K562 (cell line): Measurements from ENCODE around the gene HDAC9. TPM values are rescaled to one million over a fixed set of nuclear protein-coding genes. Genes with fewer than 3 reads are reported as not detected.

Source experiments
- ADNP ChIP-seq: fragments of 200-800 bp; sonication (Bioruptor generic); IDR thresholded peaks from 2 replicates; pipeline ENCODE4 v1.6.1; 2016; ENCODE audit warnings: missing genetic modification characterization, missing compliant biosample characterization
- BCOR ChIP-seq: fragments of 450-650 bp; IDR thresholded peaks from 2 replicates; pipeline ENCODE4 v1.6.1; 2016
- HDAC2 ChIP-seq: fragments of 450-650 bp; IDR thresholded peaks from 2 replicates; pipeline ENCODE4 v1.6.1; 2016; ENCODE audit warnings: mild to moderate bottlenecking
- ILK ChIP-seq: fragments of 450-650 bp; IDR thresholded peaks from 2 replicates; pipeline ENCODE4 v1.6.1; 2016; ENCODE audit warnings: missing genetic modification characterization, low read depth, mild to moderate bottlenecking, missing compliant biosample characterization, moderate library complexity, borderline replicate concordance
- KLF13 ChIP-seq: fragments of 450-650 bp; IDR thresholded peaks from 2 replicates; pipeline ENCODE4 v1.6.1; 2016; ENCODE audit warnings: missing genetic modification characterization, low read depth, mild to moderate bottlenecking, missing compliant biosample characterization, moderate library complexity, borderline replicate concordance
- LARP7 ChIP-seq: fragments of 450-650 bp; IDR thresholded peaks from 2 replicates; pipeline ENCODE4 v1.6.1; 2016
- MED1 ChIP-seq: sonication (generic); formaldehyde crosslinking; IDR thresholded peaks from 2 replicates; pipeline ENCODE4 v1.8.1; 2023; ENCODE audit warnings: missing genetic modification reagents, borderline replicate concordance
- PTBP1 ChIP-seq: fragments of 200-400 bp; formaldehyde crosslinking; IDR thresholded peaks from 2 replicates; pipeline ENCODE4 v1.6.1; 2017; ENCODE audit warnings: low read depth, low read length
- RFX1 ChIP-seq: fragments of 450-650 bp; IDR thresholded peaks from 2 replicates; pipeline ENCODE4 v1.6.1; 2016; ENCODE audit warnings: mild to moderate bottlenecking, moderate library complexity
- TAF9B ChIP-seq: fragments of 450-650 bp; IDR thresholded peaks from 2 replicates; pipeline ENCODE4 v1.6.1; 2018; ENCODE audit warnings: mild to moderate bottlenecking; ENCODE audit not compliant: partially characterized antibody
- TAL1 ChIP-seq: fragments of 450-650 bp; IDR thresholded peaks from 2 replicates; pipeline ENCODE4 v1.6.1; 2016; ENCODE audit warnings: mild to moderate bottlenecking
- ZNF57 ChIP-seq: fragments of 450-650 bp; formaldehyde crosslinking; IDR thresholded peaks from 2 replicates; pipeline ENCODE4 v1.4.0; 2020; ENCODE audit warnings: mild to moderate bottlenecking, moderate library complexity
- ZNF644 ChIP-seq: fragments of 200-800 bp; sonication (Bioruptor generic); IDR thresholded peaks from 2 replicates; pipeline ENCODE4 v1.6.1; 2016; ENCODE audit warnings: low read depth, missing genetic modification characterization, missing compliant biosample characterization
- ZZZ3 ChIP-seq: fragments of 450-650 bp; IDR thresholded peaks from 2 replicates; pipeline ENCODE4 v1.6.1; 2016; ENCODE audit warnings: antibody characterized with exemption, mild to moderate bottlenecking, moderate library complexity
- polyA plus RNA-seq, 8 experiments: library from polyadenylated mRNA; depleted of rRNA in 4 of 8; stranded (reverse) in 5 of 8; unstranded in 3 of 8; fragments of >200 nt; fragmentation: Nextera tagmentation in 2 of 8; fragmentation: Illumina TruSeq in 1 of 8; extraction: Ambion mirVana in 2 of 8; extraction: Trizol in 1 of 8; gene quantifications; 2 replicates each; pipeline versions ENCODE4 v1.2.1 to v1.2.3, GENCODE V29; 2011 to 2014; ENCODE audit warnings: inconsistent platforms in 1 of 8, missing spikeins in 1 of 8
- total RNA-seq, 7 experiments: library from RNA; depleted of rRNA in 6 of 7; stranded (reverse); fragments of >200 nt in 6 of 7; fragmentation: Illumina TruSeq in 2 of 7; extraction: Trizol in 2 of 7; gene quantifications; 2 replicates each; pipeline versions ENCODE4 v1.2.1 to v1.2.3, GENCODE V29; 2011 to 2021; ENCODE audit warnings: low replicate concordance in 1 of 7
- TF ChIP-seq, protein P1 (sequence below): sonication (generic); formaldehyde crosslinking; IDR thresholded peaks from 2 replicates; pipeline ENCODE4 v1.8.1; 2023; ENCODE audit warnings: missing genetic modification reagents, mild to moderate bottlenecking, borderline replicate concordance
- TF ChIP-seq, protein P2 (sequence below): fragments of 250-450 bp; sonication (Bioruptor Pico); IDR thresholded peaks from 2 replicates; pipeline ENCODE4 v1.8.0; 2022; ENCODE audit warnings: moderate library complexity, mild to moderate bottlenecking, inconsistent platforms

HDAC9 gene
- total and polyA plus RNA-seq, 9 of the 15 experiments (the other 6 are each of a cell fraction or from before 2014, with no cell fraction given) = 0.08 to 0.91 (median 0.33) TPM

DNA sequence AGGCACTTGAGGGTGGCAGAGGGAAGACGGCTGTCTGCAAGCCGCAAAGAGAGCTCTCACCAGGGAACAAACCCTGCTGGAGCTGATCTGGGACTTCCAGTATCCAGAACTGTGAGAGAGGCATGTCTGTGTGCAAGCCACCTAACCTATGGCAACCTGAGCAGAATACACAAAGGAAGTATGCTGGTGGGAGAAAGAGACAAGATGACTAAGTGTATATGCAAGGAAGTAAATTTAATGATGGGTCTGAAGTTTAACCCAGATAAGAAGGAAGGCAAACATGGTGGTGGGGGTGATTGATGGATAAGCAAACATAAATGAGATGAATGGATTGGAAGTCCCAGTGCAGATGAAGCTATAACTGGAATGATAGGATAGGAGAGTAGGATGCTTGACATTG lies 328.6 kb downstream of the HDAC9 start (continued):
- TF ChIP-seq ADNP (tag) (no peak), ZNF644 (tag) (no peak), PTBP1 (no peak), ILK (no peak), HDAC2 (no peak), MED1 (no peak), LARP7 (no peak), ZZZ3 (no peak), TAF9B (no peak), ZNF57 (CRISPR knock-in tag) (no peak), KLF13 (tag) (no peak), BCOR (no peak), RFX1 (no peak), TAL1 (no peak)
- TF ChIP-seq, protein P1, sequence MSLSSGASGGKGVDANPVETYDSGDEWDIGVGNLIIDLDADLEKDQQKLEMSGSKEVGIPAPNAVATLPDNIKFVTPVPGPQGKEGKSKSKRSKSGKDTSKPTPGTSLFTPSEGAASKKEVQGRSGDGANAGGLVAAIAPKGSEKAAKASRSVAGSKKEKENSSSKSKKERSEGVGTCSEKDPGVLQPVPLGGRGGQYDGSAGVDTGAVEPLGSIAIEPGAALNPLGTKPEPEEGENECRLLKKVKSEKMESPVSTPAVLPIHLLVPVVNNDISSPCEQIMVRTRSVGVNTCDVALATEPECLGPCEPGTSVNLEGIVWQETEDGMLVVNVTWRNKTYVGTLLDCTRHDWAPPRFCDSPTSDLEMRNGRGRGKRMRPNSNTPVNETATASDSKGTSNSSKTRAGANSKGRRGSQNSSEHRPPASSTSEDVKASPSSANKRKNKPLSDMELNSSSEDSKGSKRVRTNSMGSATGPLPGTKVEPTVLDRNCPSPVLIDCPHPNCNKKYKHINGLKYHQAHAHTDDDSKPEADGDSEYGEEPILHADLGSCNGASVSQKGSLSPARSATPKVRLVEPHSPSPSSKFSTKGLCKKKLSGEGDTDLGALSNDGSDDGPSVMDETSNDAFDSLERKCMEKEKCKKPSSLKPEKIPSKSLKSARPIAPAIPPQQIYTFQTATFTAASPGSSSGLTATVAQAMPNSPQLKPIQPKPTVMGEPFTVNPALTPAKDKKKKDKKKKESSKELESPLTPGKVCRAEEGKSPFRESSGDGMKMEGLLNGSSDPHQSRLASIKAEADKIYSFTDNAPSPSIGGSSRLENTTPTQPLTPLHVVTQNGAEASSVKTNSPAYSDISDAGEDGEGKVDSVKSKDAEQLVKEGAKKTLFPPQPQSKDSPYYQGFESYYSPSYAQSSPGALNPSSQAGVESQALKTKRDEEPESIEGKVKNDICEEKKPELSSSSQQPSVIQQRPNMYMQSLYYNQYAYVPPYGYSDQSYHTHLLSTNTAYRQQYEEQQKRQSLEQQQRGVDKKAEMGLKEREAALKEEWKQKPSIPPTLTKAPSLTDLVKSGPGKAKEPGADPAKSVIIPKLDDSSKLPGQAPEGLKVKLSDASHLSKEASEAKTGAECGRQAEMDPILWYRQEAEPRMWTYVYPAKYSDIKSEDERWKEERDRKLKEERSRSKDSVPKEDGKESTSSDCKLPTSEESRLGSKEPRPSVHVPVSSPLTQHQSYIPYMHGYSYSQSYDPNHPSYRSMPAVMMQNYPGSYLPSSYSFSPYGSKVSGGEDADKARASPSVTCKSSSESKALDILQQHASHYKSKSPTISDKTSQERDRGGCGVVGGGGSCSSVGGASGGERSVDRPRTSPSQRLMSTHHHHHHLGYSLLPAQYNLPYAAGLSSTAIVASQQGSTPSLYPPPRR (CRISPR knock-in tag) = no peak
- TF ChIP-seq, protein P2, sequence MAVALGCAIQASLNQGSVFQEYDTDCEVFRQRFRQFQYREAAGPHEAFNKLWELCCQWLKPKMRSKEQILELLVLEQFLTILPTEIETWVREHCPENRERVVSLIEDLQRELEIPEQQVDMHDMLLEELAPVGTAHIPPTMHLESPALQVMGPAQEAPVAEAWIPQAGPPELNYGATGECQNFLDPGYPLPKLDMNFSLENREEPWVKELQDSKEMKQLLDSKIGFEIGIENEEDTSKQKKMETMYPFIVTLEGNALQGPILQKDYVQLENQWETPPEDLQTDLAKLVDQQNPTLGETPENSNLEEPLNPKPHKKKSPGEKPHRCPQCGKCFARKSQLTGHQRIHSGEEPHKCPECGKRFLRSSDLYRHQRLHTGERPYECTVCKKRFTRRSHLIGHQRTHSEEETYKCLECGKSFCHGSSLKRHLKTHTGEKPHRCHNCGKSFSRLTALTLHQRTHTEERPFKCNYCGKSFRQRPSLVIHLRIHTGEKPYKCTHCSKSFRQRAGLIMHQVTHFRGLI (CRISPR knock-in tag) = no peak
